Stimulated activated CD4-positive, alpha-beta T cell treated with anti-CD3 and anti-CD28 coated beads, TNF-alpha, amount 100 ng/mL, for 24 hours (primary cell): Measurements from ENCODE around the gene MESP2.

ENCODE experiments used
- DNase-seq, 3 experiments: peaks; one replicate each; pipeline ENCODE4 v3.0.0-alpha.2; 2020; ENCODE audit warnings: low read depth in 3 of 3

The MESP2 gene

GRCh38 chr15:89802231-89802928 is 26.2 kb downstream of the MESP2 start:
- no peak for DNase-seq

GRCh38 chr15:89802986-89803824 is 27.1 kb downstream of the MESP2 start:
- no peak for DNase-seq

GRCh38 chr15:89803941-89804800 is 28.0 kb downstream of the MESP2 start:
- no peak for DNase-seq

- DNase-seq, result no peak
These were observed 29.4 kb downstream of the MESP2 start for GRCh38 chr15:89805241-89806209.

- DNase-seq, result no peak
These were observed 30.1 kb downstream of the MESP2 start for GRCh38 chr15:89806210-89806558.

- no peak for DNase-seq
These were observed 30.7 kb downstream of the MESP2 start for GRCh38 chr15:89806559-89807550.

- no peak for DNase-seq
These were observed 31.6 kb downstream of the MESP2 start for GRCh38 chr15:89807689-89808088.

GRCh38 chr15:89808160-89808870 is 32.2 kb downstream of the MESP2 start:
- DNase-seq, result no peak

GRCh38 chr15:89809093-89809786 is 33.1 kb downstream of the MESP2 start:
- no peak for DNase-seq

GRCh38 chr15:89809787-89810148 is 33.6 kb downstream of the MESP2 start:
- DNase-seq, result no peak

- DNase-seq, result no peak
These were observed 34.7 kb downstream of the MESP2 start for GRCh38 chr15:89810837-89811236.

- no peak for DNase-seq
These were observed 36.1 kb downstream of the MESP2 start for GRCh38 chr15:89812011-89812846.

- DNase-seq, result no peak
These were observed 36.8 kb downstream of the MESP2 start for GRCh38 chr15:89812847-89813320.

GRCh38 chr15:89813381-89814111 is 37.4 kb downstream of the MESP2 start:
- no peak for DNase-seq

- no peak for DNase-seq
These were observed 38.1 kb downstream of the MESP2 start for GRCh38 chr15:89814112-89814742.

- no peak for DNase-seq
These were observed 39.6 kb downstream of the MESP2 start for GRCh38 chr15:89815769-89816168.
